OCI-LY3 (cell line): ENCODE measurements around the gene LRCH3.

Experiments used
- H2AFZ ChIP-seq: fragments of 200-600, 300-600 bp; shearing (Covaris generic); 2 replicates; pipeline ENCODE4 v1.6.0; 2014; ENCODE audit warnings: antibody characterized with exemption, low read depth, low read length
- H3K27ac ChIP-seq: fragments of 200-600, 300-600 bp; sonication (generic); 2 replicates; pipeline ENCODE4 v1.5.1; 2014; ENCODE audit warnings: mild to moderate bottlenecking, low read length, moderate library complexity, mixed read lengths
- H3K27me3 ChIP-seq: fragments of 200-600, 300-600 bp; sonication (generic); 2 replicates; pipeline ENCODE4 v1.6.1; 2014; ENCODE audit warnings: low read depth, low read length, mixed read lengths
- H3K36me3 ChIP-seq: fragments of 200-600, 300-600 bp; sonication (generic); replicated peaks from 2 replicates; pipeline ENCODE3; 2014; ENCODE audit warnings: low read depth, low read length, mixed read lengths
- H3K4me1 ChIP-seq: fragments of 300-600, 200-600 bp; sonication (generic); 2 replicates; pipeline ENCODE4 v1.6.1; 2014; ENCODE audit warnings: low read length, mixed read lengths
- H3K4me2 ChIP-seq: fragments of 200-600, 300-600 bp; sonication (generic); 2 replicates; pipeline ENCODE4 v1.6.1; 2014; ENCODE audit warnings: low read length, mixed read lengths
- H3K4me3 ChIP-seq: fragments of 300-600, 200-600 bp; sonication (generic); 2 replicates; pipeline ENCODE4 v1.5.1; 2014; ENCODE audit warnings: antibody characterized with exemption, mild to moderate bottlenecking, low read length, moderate library complexity
- H3K79me2 ChIP-seq: fragments of 300-600, 200-600 bp; shearing (Covaris generic); 2 replicates; pipeline ENCODE4 v1.6.1; 2014; ENCODE audit warnings: mild to moderate bottlenecking, low read length, mixed read lengths
- H3K9ac ChIP-seq: fragments of 300-600, 200-600 bp; shearing (Covaris generic); 2 replicates; pipeline ENCODE4 v1.6.0; 2014; ENCODE audit warnings: mild to moderate bottlenecking, low read length, moderate library complexity
- H3K9me3 ChIP-seq: fragments of 200-600, 300-600 bp; shearing (Covaris generic); 2 replicates; pipeline ENCODE4 v1.6.1; 2014; ENCODE audit warnings: low read length, mixed read lengths; ENCODE audit not compliant: insufficient read depth
- H4K20me1 ChIP-seq: fragments of 200-600, 300-600 bp; sonication (generic); 2 replicates; pipeline ENCODE4 v1.6.1; 2016; ENCODE audit warnings: low read length, mixed read lengths; ENCODE audit not compliant: insufficient read depth
- CTCF ChIP-seq: fragments of 200-600, 300-600 bp; sonication (generic); IDR thresholded peaks from 2 replicates; pipeline ENCODE4 v1.5.1; 2014; ENCODE audit warnings: antibody characterized with exemption, low read length, low read depth
- EZH2phosphoT487 ChIP-seq: fragments of 200-600 bp; shearing (Covaris generic); IDR thresholded peaks from 2 replicates; pipeline ENCODE4 v1.6.1; 2018; ENCODE audit warnings: antibody characterized with exemption, mixed run types, low read depth

The LRCH3 gene

GRCh38 chr3:197833930-197834715 lies 43.1 kb downstream of the LRCH3 start:
- Histone ChIP-seq H3K79me2 (no peaks in the 10 kb centered on the region), H3K4me3 (no peak overlapping the region), H3K27me3 (no peaks in the 10 kb centered on the region), H4K20me1 (no peaks in the 10 kb centered on the region), H3K9ac (no peak overlapping the region), H3K27ac (no peak overlapping the region), H3K4me2 (no peak overlapping the region), H3K36me3 (peaks cover 45% of the 10 kb centered on the region), H3K4me1 (peaks cover 10% of the 10 kb centered on the region), H2AFZ (no peak overlapping the region), H3K9me3 (no peaks in the 10 kb centered on the region)
- no peak for TF ChIP-seq CTCF
- TF ChIP-seq EZH2phosphoT487 = no peak

- no peak overlapping the region for H3K9ac ChIP-seq
- no peak for TF ChIP-seq CTCF
- TF ChIP-seq EZH2phosphoT487 = no peak
Measured at GRCh38 chr3:197835509-197835908, 44.5 kb downstream of the LRCH3 start.

GRCh38 chr3:197836244-197836643 lies 45.2 kb downstream of the LRCH3 start:
- TF ChIP-seq EZH2phosphoT487 = no peak
- no peak for TF ChIP-seq CTCF
- Histone ChIP-seq H3K9ac (no peak overlapping the region), H3K4me2 (no peak overlapping the region), H3K4me1 (peaks cover 10% of the 10 kb centered on the region), H3K9me3 (no peaks in the 10 kb centered on the region), H3K4me3 (no peak overlapping the region), H4K20me1 (no peaks in the 10 kb centered on the region), H2AFZ (no peak overlapping the region), H3K27me3 (no peaks in the 10 kb centered on the region), H3K79me2 (no peaks in the 10 kb centered on the region), H3K36me3 (peaks cover 51% of the 10 kb centered on the region), H3K27ac (no peak overlapping the region)

More at GRCh38 chr3:197835509-197835908, 44.5 kb downstream of the LRCH3 start:
- H3K4me3 ChIP-seq = no peak overlapping the region
- no peaks in the 10 kb centered on the region for H3K27me3 ChIP-seq
- no peaks in the 10 kb centered on the region for H3K79me2 ChIP-seq
- H3K27ac ChIP-seq = no peak overlapping the region
- H2AFZ ChIP-seq = no peak overlapping the region
- H4K20me1 ChIP-seq = no peaks in the 10 kb centered on the region
- H3K36me3 ChIP-seq = peaks cover 47% of the 10 kb centered on the region
- no peak overlapping the region for H3K4me2 ChIP-seq
- peaks cover 10% of the 10 kb centered on the region for H3K4me1 ChIP-seq
- H3K9me3 ChIP-seq = no peaks in the 10 kb centered on the region

GRCh38 chr3:197837282-197837681 lies 46.2 kb downstream of the LRCH3 start:
- Histone ChIP-seq H3K9me3 (no peaks in the 10 kb centered on the region), H3K79me2 (no peaks in the 10 kb centered on the region), H3K27ac (no peak overlapping the region), H3K9ac (no peak overlapping the region), H3K4me1 (peaks cover 10% of the 10 kb centered on the region), H3K4me3 (no peak overlapping the region), H4K20me1 (no peaks in the 10 kb centered on the region), H3K27me3 (no peaks in the 10 kb centered on the region), H3K4me2 (no peak overlapping the region), H3K36me3 (peaks cover 55% of the 10 kb centered on the region), H2AFZ (no peak overlapping the region)
- TF ChIP-seq CTCF (no peak), EZH2phosphoT487 (no peak)
